ENCODE data around the gene ITGA2B. TPM values are rescaled to one million over a fixed set of nuclear protein-coding genes. Genes with fewer than 3 reads are reported as not detected.
A peak's percentile ranks its signal among the peaks of the same experiment; 100 is the strongest.

Gene ITGA2B
- total RNA-seq, 4 donors from 2014 or later = 1.5 to 3.0 (median 2.8) TPM

GRCh38 chr17:44362949-44363612, 26.4 kb downstream of the ITGA2B start:
- Histone ChIP-seq H3K36me3 (no peaks in the 10 kb centered on the region), H3K4me1 (peaks cover 0 to 38% (median 17%) of the 10 kb centered on the region in 4 donors), H3K27me3 (peaks cover 0 to 12% of the 10 kb centered on the region in 2 donors), H3K27ac (peak overlapping the region; percentile 28 to 66 (median 33)), H3K4me3 (peak overlapping the region; percentile 51 to 74 (median 62)), H3K9me3 (no peaks in the 10 kb centered on the region)
- TF ChIP-seq CTCF (IDR thresholded peaks at IDR 0.05) = no peak
- no peak for TF ChIP-seq EP300 (IDR thresholded peaks at IDR 0.05)
- TF ChIP-seq POLR2A (IDR thresholded peaks at IDR 0.05) = no peak
- DNase-seq (ENCODE audit: low spot score in 2 of 2) = no peak
- WGBS, 2 donors = 0% methylated on average over 22 to 23 of the region's 45 CpGs

GRCh38 chr17:44362459-44362948, 26.9 kb downstream of the ITGA2B start:
- TF ChIP-seq CTCF (IDR thresholded peaks at IDR 0.05) (no peak), POLR2A (IDR thresholded peaks at IDR 0.05) (no peak), EP300 (IDR thresholded peaks at IDR 0.05) (no peak)
- Histone ChIP-seq H3K36me3 (no peaks in the 10 kb centered on the region), H3K4me1 (peaks cover 0 to 38% (median 17%) of the 10 kb centered on the region in 4 donors), H3K4me3 (peak overlapping the region in 3 of 4 donors; percentile 54 to 74 (median 71)), H3K27ac (no peak overlapping the region), H3K27me3 (peaks cover 0 to 12% of the 10 kb centered on the region in 2 donors), H3K9me3 (no peaks in the 10 kb centered on the region)
- WGBS, 2 donors = 12 to 16% methylated on average over 4 to 8 of the region's 11 CpGs
- no peak for DNase-seq (ENCODE audit: low spot score in 2 of 2)

- no peak overlapping the region for H3K27ac ChIP-seq
- H3K36me3 ChIP-seq = no peaks in the 10 kb centered on the region
- DNase-seq (ENCODE audit: low spot score in 2 of 2) = no peak
- 49 to 52% methylated on average over 11 of the region's 11 CpGs for WGBS, 2 donors
- H3K9me3 ChIP-seq = no peaks in the 10 kb centered on the region
- TF ChIP-seq POLR2A (IDR thresholded peaks at IDR 0.05) (no peak), CTCF (IDR thresholded peaks at IDR 0.05) (no peak), EP300 (IDR thresholded peaks at IDR 0.05) (no peak)
- H3K4me3 ChIP-seq = no peak overlapping the region
- H3K4me1 ChIP-seq = peaks cover 0 to 38% (median 17%) of the 10 kb centered on the region in 4 donors
- H3K27me3 ChIP-seq = peaks cover 0 to 12% of the 10 kb centered on the region in 2 donors
Observed at GRCh38 chr17:44361292-44362260, 27.9 kb downstream of the ITGA2B start.

GRCh38 chr17:44360826-44361225, 28.6 kb downstream of the ITGA2B start:
- no peak overlapping the region for H3K27ac ChIP-seq
- TF ChIP-seq POLR2A (IDR thresholded peaks at IDR 0.05) (no peak), CTCF (IDR thresholded peaks at IDR 0.05) (no peak), EP300 (IDR thresholded peaks at IDR 0.05) (no peak)
- 33 to 38% methylated on average over 5 of the region's 5 CpGs for WGBS, 2 donors

More at GRCh38 chr17:44360826-44361225, 28.6 kb downstream of the ITGA2B start:
- Histone ChIP-seq H3K4me1 (peaks cover 0 to 38% (median 17%) of the 10 kb centered on the region in 4 donors), H3K27me3 (peaks cover 0 to 12% of the 10 kb centered on the region in 2 donors), H3K4me3 (no peak overlapping the region), H3K9me3 (no peaks in the 10 kb centered on the region), H3K36me3 (no peaks in the 10 kb centered on the region)
- no peak for DNase-seq (ENCODE audit: low spot score in 2 of 2)

All from tibial nerve (tissue), 4 donors.